K562 (cell line): ENCODE results near the gene CCL3.

ENCODE experiments used
- HOMEZ ChIP-seq: fragments of 250-450 bp; sonication (Bioruptor Pico); IDR thresholded peaks from 2 replicates; pipeline ENCODE4 v1.4.0; 2020; ENCODE audit warnings: mild to moderate bottlenecking, moderate library complexity
- KDM4B ChIP-seq, 2 experiments: fragments of 450-650 bp in 1 of 2; sonication (generic) in 1 of 2; IDR thresholded peaks; 2 replicates each; pipeline ENCODE4 v1.6.1; 2016 to 2017; ENCODE audit warnings: borderline replicate concordance in 2 of 2, antibody characterized with exemption in 1 of 2, low read depth in 1 of 2, mild to moderate bottlenecking in 1 of 2
- PRDM10 ChIP-seq: fragments of 450-650 bp; IDR thresholded peaks from 2 replicates; pipeline ENCODE4 v1.6.1; 2018; ENCODE audit not compliant: partially characterized antibody
- TCF3 ChIP-seq: sonication (generic); formaldehyde crosslinking; IDR thresholded peaks from 2 replicates; pipeline ENCODE4 v1.4.0; 2020; ENCODE audit warnings: mild to moderate bottlenecking, missing genetic modification reagents
- ZNF449 ChIP-seq: fragments of 250-450 bp; sonication (Bioruptor Pico); IDR thresholded peaks from 2 replicates; pipeline ENCODE4 v1.8.0; 2022; ENCODE audit warnings: moderate library complexity, mild to moderate bottlenecking, inconsistent platforms
- TF ChIP-seq, protein P1 (sequence below), 3 experiments: IDR thresholded peaks in 2 of 3; conservative IDR thresholded peaks in 1 of 3; 2 replicates each; pipeline ENCODE4 v1.5.1; 2011 to 2012; ENCODE audit warnings: low read length in 3 of 3, mild to moderate bottlenecking in 3 of 3, control low read depth in 2 of 3, improper control_type of control experiment in 1 of 3, inconsistent platforms in 1 of 3, low read depth in 1 of 3, mixed read lengths in 1 of 3, moderate library complexity in 1 of 3; ENCODE audit not compliant: insufficient read depth in 2 of 3
- TF ChIP-seq, protein P2 (sequence below): fragments of 450-650 bp; conservative IDR thresholded peaks from 2 replicates; pipeline ENCODE4 v1.6.1; 2016; ENCODE audit warnings: missing genetic modification characterization, low read depth, mild to moderate bottlenecking, missing compliant biosample characterization, moderate library complexity
- TF ChIP-seq, protein P3 (sequence below): sonication (generic); formaldehyde crosslinking; IDR thresholded peaks from 2 replicates; pipeline ENCODE4 v1.8.1; 2022; ENCODE audit warnings: missing genetic modification reagents

GRCh38 chr17:36094232-36094631 is 4.3 kb upstream of the CCL3 start:
- TF ChIP-seq, protein P1, sequence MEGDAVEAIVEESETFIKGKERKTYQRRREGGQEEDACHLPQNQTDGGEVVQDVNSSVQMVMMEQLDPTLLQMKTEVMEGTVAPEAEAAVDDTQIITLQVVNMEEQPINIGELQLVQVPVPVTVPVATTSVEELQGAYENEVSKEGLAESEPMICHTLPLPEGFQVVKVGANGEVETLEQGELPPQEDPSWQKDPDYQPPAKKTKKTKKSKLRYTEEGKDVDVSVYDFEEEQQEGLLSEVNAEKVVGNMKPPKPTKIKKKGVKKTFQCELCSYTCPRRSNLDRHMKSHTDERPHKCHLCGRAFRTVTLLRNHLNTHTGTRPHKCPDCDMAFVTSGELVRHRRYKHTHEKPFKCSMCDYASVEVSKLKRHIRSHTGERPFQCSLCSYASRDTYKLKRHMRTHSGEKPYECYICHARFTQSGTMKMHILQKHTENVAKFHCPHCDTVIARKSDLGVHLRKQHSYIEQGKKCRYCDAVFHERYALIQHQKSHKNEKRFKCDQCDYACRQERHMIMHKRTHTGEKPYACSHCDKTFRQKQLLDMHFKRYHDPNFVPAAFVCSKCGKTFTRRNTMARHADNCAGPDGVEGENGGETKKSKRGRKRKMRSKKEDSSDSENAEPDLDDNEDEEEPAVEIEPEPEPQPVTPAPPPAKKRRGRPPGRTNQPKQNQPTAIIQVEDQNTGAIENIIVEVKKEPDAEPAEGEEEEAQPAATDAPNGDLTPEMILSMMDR (IDR thresholded peaks at IDR 0.05 in 2 of 3, conservative IDR thresholded peaks at IDR 0.05 in 1 of 3; ENCODE audit: insufficient read depth in 2 of 3, low read depth in 1 of 3, low read length in 3 of 3) = no peak
- no peak for TF ChIP-seq TCF3 (CRISPR knock-in tag)
- TF ChIP-seq HOMEZ (CRISPR knock-in tag) = no peak
- TF ChIP-seq, protein P2, sequence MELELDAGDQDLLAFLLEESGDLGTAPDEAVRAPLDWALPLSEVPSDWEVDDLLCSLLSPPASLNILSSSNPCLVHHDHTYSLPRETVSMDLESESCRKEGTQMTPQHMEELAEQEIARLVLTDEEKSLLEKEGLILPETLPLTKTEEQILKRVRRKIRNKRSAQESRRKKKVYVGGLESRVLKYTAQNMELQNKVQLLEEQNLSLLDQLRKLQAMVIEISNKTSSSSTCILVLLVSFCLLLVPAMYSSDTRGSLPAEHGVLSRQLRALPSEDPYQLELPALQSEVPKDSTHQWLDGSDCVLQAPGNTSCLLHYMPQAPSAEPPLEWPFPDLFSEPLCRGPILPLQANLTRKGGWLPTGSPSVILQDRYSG = no peak
- TF ChIP-seq ZNF449 (CRISPR knock-in tag) = no peak
- no peak for TF ChIP-seq KDM4B (IDR thresholded peaks at IDR 0.05; ENCODE audit: borderline replicate concordance in 2 of 2, low read depth in 1 of 2)
- TF ChIP-seq PRDM10 = no peak
- TF ChIP-seq, protein P3, sequence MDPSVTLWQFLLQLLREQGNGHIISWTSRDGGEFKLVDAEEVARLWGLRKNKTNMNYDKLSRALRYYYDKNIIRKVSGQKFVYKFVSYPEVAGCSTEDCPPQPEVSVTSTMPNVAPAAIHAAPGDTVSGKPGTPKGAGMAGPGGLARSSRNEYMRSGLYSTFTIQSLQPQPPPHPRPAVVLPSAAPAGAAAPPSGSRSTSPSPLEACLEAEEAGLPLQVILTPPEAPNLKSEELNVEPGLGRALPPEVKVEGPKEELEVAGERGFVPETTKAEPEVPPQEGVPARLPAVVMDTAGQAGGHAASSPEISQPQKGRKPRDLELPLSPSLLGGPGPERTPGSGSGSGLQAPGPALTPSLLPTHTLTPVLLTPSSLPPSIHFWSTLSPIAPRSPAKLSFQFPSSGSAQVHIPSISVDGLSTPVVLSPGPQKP = no peak
